AG20443 (cell line): ENCODE data around the gene MBL2.

Experiments
- DNase-seq: peaks from one replicate; pipeline ENCODE4 v3.0.0; 2012; ENCODE audit warnings: low spot score, mixed read lengths

MBL2 gene

GRCh38 chr10:52772623-52773022, at the start of gene MBL2:
Gene MBL2 (minus strand): TSS chr10:52772784. CDS start chr10:52771635, 1,149 bp downstream.
- DNase-seq = no peak

GRCh38 chr10:52820309-52820708, 47.7 kb upstream of the MBL2 start:
- no peak for DNase-seq

DNA sequence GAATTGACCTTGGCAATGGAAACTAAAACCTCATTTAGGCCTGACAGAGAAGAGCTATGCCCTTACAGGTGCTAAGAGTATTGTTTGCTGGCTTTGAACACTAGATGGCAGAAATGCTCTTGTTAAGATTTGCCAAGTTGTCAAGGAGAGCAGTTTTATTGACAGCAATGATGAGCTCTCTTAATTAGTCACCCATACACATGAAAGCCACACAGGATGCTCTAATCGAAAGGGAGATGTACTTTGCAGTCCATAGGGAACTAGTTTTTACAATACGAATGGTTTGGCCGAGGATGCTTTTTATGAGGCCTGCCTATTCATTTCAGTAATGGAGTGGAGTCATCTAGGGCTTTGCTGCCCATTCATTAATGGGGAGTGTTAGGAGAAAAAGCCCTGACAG, 45.4 kb upstream of the MBL2 start:
- peak; percentile 39 for DNase-seq

DNA sequence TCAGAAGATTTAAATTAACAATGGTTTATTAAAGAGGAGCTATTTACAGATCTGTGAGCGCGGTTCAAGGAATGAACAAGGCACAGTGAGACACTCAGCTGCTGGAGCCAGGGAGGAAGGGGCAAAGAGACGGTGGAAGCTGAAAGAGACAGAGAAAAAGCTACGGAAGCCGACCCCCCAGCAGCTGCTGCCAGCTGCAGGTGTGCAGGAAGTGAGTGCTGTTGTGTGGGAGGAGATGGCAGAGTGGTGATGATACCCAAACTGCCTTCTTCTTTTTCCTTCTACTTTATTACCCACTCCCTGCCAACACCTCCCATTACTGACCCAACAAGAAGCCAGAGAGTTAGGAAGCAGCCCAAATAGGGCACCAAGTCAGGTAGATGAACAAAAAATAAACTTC, 41.9 kb upstream of the MBL2 start:
- DNase-seq = no peak

- DNase-seq = no peak
Measured at GRCh38 chr10:52811776-52812175, 39.2 kb upstream of the MBL2 start.

- DNase-seq = no peak
Measured at GRCh38 chr10:52810761-52811160, 38.2 kb upstream of the MBL2 start.

DNA sequence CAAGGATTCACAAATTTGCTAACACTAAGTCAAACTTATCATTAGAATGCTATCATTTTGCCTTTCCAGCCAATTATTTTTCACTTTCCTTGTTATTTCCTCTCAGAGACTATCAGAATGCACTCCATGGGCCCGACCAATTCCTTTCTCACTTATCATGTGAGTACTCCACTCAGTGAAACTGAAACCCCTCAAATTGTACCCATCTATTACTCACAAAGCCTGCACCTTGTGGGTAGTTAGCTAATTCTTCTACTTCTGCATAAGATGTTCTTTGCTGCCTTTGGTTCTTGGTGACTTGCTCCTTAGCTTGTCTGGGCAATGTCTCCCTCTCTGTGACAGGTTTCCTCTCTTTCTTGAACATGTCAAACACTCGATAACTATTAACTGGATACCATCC, 35.2 kb upstream of the MBL2 start:
- DNase-seq = no peak

DNA sequence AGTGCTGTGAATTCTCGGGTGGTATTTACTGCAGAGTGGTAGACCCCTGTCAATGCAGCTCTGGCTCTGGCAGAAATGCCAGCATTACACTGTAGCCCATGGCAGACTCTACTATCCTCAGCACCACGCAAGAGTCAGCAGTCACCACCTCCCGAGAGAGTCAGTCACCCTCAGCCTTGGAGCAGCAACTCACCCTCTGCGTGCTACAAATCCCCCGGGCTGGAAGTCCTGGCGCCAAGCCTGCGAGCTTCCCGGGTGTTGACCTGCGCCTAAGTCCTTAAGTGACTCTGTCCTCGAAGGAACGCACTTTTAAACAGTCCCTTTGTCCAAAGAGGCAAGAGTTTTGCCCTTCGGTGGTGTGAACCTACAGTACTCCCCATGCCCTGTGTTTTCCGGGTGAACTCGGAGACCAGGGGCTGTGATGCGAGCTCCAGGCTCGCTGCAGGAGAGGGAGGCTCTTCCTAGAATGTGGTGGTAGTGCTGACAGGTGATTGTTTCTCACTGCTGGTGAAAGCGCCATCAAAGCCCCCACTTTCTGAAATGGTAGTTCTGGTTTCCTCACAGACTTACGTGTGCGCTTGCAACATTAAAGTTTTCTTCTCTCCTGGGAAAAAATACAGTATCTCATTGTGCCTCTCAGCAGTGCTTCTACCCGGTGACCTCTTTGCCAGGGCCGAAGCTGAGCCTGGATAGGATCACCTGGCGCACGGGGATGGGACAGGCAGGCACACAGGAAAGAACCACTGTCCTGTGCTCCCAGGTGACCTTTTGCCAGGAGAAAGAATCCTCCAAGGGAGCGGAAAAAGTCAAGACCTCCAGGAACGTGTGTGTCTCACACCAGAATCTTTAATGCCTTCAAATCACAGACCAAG, 33.1 kb upstream of the MBL2 start:
- no peak for DNase-seq

DNA sequence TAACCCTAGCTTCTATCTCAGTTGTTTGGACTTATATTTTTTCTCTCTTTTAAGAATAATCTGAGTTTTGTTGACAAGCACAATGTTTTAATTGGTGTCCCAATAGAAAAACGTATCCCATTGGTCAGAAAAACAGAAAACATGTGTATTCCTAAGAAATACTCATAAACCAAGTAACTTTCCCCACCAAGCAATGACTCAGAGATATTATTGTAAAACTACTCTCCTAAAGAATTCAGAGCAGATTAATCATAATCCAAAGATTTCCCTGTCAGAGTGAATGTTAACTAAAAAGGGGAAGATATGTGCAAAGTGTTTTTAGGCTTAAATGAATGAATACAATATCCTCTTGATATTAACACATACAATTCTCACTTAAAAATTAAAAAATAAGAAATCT, 29.4 kb upstream of the MBL2 start:
- DNase-seq = peak; percentile 36

DNA sequence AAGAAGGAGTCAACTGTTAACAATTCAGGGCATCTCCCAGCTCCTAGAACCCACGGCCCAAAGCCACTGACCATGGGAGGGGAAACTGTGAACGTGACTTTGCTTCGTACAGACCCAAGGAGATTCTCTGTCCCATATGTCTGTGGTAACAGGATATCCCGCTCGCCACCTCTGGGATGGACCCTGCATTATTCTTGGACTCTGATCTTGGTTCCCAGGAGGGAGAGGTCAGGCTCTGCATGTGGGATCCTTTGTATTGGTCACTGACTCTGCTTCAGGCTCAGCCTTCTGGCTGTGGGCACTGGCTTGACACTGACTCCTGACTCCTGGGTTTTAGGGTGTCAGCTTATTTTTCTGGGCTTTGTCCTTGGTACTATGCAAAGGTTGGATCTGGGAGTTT, 13.5 kb upstream of the MBL2 start:
- DNase-seq = no peak

DNA sequence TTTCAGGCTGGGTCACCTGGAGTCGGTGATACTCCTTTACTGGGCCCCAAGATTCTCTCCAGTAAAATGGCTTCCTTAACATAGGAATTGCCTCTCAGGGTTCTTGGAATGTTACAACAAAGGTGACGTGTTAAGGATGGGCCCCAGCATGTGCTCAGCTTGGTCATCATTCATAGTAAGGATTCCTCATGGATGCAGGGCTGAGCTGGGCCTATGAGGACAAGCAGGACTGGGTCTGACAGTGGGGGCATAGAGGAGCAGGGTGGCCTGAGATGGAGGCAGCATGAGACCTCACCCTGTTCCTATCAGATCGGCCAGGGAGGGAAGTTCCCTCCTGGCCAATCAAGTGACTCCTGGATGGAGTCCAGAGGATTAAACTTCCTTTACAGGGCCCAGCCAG, 12.8 kb upstream of the MBL2 start:
- no peak for DNase-seq

DNA sequence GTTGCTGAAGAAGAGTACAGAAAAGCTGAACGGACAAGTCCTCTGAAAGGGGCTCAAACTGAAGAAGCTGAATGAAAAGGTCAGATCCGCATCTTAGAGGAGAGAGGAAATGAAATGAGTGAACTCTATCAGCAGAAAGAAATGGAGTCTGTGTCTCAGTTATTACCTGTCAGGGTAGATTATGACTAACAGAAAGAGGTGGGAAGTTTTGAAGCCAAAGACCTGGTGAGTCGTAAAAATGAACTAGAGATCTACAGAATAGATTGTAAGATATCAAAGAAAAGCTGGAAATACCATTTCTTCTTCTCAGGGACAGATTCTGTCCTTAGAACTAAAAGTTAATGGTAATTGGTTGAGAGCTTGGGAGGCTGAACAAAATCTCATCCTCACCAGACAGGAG, 11.1 kb upstream of the MBL2 start:
- no peak for DNase-seq

- no peak for DNase-seq
Measured at GRCh38 chr10:52782554-52782953, 10.0 kb upstream of the MBL2 start.

- DNase-seq = no peak
Measured at GRCh38 chr10:52780391-52781155, 8.0 kb upstream of the MBL2 start.

- peak; percentile 88 for DNase-seq
Measured at GRCh38 chr10:52779541-52780390, 7.2 kb upstream of the MBL2 start.

DNA sequence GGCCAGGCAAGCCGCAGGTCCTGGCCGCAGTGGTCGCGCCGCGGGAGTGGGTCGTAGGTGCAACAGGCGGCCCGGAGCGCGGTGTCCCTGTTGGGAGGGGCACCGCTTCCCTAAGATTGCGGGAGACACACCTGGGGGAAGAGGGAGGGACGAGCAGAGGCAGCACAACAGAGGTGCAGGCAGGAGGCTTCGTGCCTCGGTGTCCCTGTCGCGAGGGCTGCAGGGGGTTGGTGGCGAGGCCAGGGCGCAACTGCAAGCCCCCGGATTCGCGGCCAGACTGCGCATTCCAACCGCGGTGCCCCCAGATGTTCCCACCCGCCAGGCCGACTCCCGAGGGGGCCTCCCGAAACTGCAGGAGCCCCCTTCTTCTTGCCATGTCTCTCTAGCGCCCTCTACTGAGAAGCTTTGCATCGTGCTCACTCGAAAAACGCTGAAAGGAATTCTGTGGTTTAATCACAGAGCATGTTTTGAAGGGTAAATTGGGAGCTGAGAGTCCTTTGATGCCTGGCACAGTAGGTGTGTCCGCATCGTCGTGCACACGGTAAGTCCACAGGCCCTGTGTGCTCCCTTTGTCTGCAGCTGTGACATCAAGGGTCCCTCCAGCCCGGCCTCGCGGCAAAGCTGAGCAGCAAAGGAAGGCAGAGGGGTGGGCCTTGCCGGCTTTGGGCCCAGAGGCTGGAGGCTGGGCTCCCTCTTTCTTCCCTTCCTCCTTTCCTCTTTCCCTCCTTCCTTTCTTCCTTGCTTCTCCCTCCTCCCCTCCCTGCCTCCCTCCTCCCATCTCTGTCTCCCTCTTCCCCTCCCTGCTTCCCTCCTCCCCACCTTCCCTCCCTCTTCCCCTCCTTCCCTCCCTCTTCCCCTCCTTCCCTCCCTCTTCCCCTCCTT, 6.2 kb upstream of the MBL2 start:
- peak; percentile 51 for DNase-seq

GRCh38 chr10:52777414-52777813, 4.8 kb upstream of the MBL2 start:
- no peak for DNase-seq

DNA sequence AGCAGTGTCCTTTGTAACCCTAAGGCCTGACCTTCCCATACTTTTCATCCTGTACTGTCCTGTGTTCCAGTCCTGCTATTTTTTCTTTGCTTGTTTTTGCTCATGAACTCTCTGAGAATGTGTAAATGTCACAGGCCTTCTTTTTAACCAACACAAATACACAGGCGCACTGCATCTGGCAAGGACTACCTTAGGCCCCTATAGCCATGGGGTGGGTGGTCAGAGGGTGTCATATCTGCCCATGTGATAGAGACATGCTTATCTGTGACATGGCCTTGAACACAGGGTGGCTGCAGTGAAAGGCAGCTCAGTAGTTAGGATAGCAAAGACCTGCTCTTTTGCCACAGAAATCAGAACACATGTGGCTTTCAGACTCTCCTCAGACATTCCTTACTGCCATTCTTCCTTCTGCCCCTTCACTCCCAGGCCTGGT, 3.9 kb upstream of the MBL2 start:
- DNase-seq = no peak

GRCh38 chr10:52775132-52775647, 2.6 kb upstream of the MBL2 start:
- DNase-seq = no peak

DNA sequence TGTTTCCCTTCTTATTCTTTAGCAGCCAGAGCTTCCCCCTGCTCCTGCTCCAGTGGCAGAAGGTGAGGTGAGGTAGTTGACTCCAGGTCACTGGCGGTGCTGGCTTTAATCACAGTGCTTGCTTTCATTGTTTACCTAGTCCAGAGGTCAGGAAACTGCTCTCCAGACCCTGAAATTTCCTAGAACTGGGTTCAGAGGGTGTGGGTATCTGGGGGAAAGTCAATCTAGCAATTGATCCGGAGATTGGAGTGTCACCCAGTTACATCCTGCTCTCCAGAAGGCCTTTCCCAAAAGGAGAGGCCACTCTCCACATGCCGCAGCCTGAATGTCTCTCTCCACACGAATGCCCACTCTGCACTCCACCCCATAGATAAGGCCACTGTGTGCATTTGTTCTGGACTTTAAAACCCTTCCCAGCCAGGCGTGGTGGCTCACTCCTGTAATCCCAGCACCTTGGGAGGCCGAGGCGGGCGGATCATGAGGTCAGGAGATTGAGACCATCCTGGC, 2.1 kb upstream of the MBL2 start:
- no peak for DNase-seq

GRCh38 chr10:52774182-52774581, 1.6 kb upstream of the MBL2 start:
- no peak for DNase-seq
